ENCODE results near the gene LRGUK. TPM values are rescaled to one million over a fixed set of nuclear protein-coding genes. Genes with fewer than 3 reads are reported as not detected.

LRGUK gene
- total and polyA plus RNA-seq, 2 of the 4 experiments (the other 2 are of a cell fraction), result 0.07 TPM; not detected in 1

DNA sequence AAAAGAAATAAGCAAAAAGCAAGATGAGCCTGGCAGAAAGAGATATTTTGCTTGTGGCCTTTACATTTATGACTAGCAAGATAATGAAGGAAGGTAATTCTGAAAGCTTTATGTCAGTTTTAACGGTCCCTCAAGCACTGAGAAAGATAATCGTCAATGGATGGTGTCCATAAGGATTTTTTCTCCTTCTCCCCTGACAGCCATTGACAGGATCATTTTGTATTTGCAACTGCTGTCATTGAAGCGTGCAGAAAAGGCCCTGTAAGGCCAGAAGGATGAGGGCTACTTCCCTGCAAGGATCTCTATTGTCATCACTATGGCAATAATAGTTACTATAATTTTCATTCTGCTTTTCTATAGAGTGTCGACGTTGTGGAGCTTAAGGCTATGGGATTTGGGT is 994 bp upstream of the LRGUK start:
- POLR2A ChIA-PET (ENCODE audit: unreplicated experiment), result no interaction called here
- Histone ChIP-seq H3K27ac (ENCODE audit: insufficient read depth, low read length) (no peak overlapping the region), H3K79me1 (ENCODE audit: low read depth in 1 of 2, low read length in 2 of 2) (no peaks in the 10 kb centered on the region), H4K20me1 (ENCODE audit: insufficient read depth, low read length) (no peaks in the 10 kb centered on the region), H4K8ac (ENCODE audit: low read depth in 2 of 2, low read length in 2 of 2) (no peak overlapping the region), H3K9ac (ENCODE audit: low read depth, low read length) (no peak overlapping the region), H4K91ac (ENCODE audit: insufficient read depth, low read depth, low read length) (no peak overlapping the region), H3K23ac (ENCODE audit: low read depth, low read length) (no peak overlapping the region), H4K5ac (ENCODE audit: low read depth, low read length) (no peak overlapping the region), H3K9me1 (ENCODE audit: insufficient read depth, low read length) (no peaks in the 10 kb centered on the region), H3K36me3 (ENCODE audit: control insufficient read depth, insufficient read depth, low read length) (no peaks in the 10 kb centered on the region), H2BK120ac (ENCODE audit: low read depth, low read length) (no peak overlapping the region), H3K4me3 (ENCODE audit: insufficient read depth, low read depth, low read length) (no peak overlapping the region), H3K4ac (ENCODE audit: low read depth, low read length) (no peak overlapping the region), H2BK5ac (ENCODE audit: low read depth, low read length, poor library complexity, severe bottlenecking) (no peak overlapping the region), H3K14ac (replicated peaks; ENCODE audit: low read depth, low read length) (no peak overlapping the region), H3K9me3 (ENCODE audit: control insufficient read depth, insufficient read depth, low read length) (no peaks in the 10 kb centered on the region), H2BK15ac (ENCODE audit: low read depth, low read length) (no peak overlapping the region), H3K27me3 (ENCODE audit: control insufficient read depth, insufficient read depth, low read length) (peaks cover 5% of the 10 kb centered on the region), H2AK9ac (replicated peaks; ENCODE audit: low read depth, low read length, poor library complexity) (no peak overlapping the region), H3K4me2 (ENCODE audit: low read depth, low read length) (no peak overlapping the region), H3K56ac (ENCODE audit: extremely low read depth, insufficient read depth, low read length) (no peak overlapping the region), H2BK20ac (ENCODE audit: low read depth, low read length) (no peak overlapping the region), H2AFZ (replicated peaks; ENCODE audit: low read length, poor library complexity) (no peak overlapping the region), H3K4me1 (ENCODE audit: control insufficient read depth, insufficient read depth, low read length) (no peaks in the 10 kb centered on the region), H2AK5ac (ENCODE audit: low read depth, low read length) (no peak overlapping the region), H3K18ac (ENCODE audit: low read depth, low read length) (no peak overlapping the region)
- dilution Hi-C loops (cut with HindIII; ENCODE audit: low sequenced_read_pairs, unreplicated experiment) (no loop called here), intact Hi-C loops (cut with micrococcal nuclease) (no loop called here), in situ Hi-C loops (cut with MboI; ENCODE audit: low sequenced_read_pairs) (no loop called here)
- DNase-seq (no peak), ATAC-seq (ENCODE audit: low read depth) (no peak)
- TF ChIP-seq RAD21 (IDR thresholded peaks at IDR 0.05; ENCODE audit: low read length) (no peak), RFX5 (IDR thresholded peaks at IDR 0.05; ENCODE audit: low read depth, low read length) (no peak), MAFK (IDR thresholded peaks at IDR 0.05; ENCODE audit: low read depth, low read length) (no peak), MAZ (IDR thresholded peaks at IDR 0.05; ENCODE audit: borderline replicate concordance, low read depth, low read length) (no peak), USF2 (IDR thresholded peaks at IDR 0.05; ENCODE audit: low read depth, low read length) (no peak), CEBPB (IDR thresholded peaks at IDR 0.05; ENCODE audit: low read depth, low read length) (no peak), BHLHE40 (IDR thresholded peaks at IDR 0.05; ENCODE audit: low read depth, low read length) (no peak), CHD1 (IDR thresholded peaks at IDR 0.05; ENCODE audit: low read depth, low read length) (no peak), POLR2A (IDR thresholded peaks at IDR 0.05; ENCODE audit: low read depth, low read length) (no peak), MXI1 (IDR thresholded peaks at IDR 0.05; ENCODE audit: borderline replicate concordance, low read depth, low read length) (no peak), FOS (IDR thresholded peaks at IDR 0.05; ENCODE audit: low read depth, low read length) (no peak), RCOR1 (IDR thresholded peaks at IDR 0.05; ENCODE audit: insufficient replicate concordance, low read length) (no peak), NFE2L2 (IDR thresholded peaks at IDR 0.05; ENCODE audit: low read depth, low read length) (no peak), CTCF (conservative IDR thresholded peaks at IDR 0.05; ENCODE audit: low read depth, low read length) (no peak), ELK1 (IDR thresholded peaks at IDR 0.05; ENCODE audit: borderline replicate concordance, low read depth, low read length) (no peak), SMC3 (IDR thresholded peaks at IDR 0.05; ENCODE audit: low read depth, low read length) (no peak)
- CTCF ChIA-PET, result interaction anchor here (3.0 kb wide), 1 partner anchor 15 kb away, joined by 14 read pairs; no protein-coding TSS in a partner anchor
- WGBS, 2 experiments (ENCODE audit: extremely low coverage in 2 of 2, insufficient read length in 1 of 2), result no CpG with 5 or more reads among the region's 5 CpGs
- BruUV-seq (replicated peaks), result no TSS peak
